Peyer's patch (tissue), 4 donors: ENCODE results near the gene FCGBP.

Experiments
- CTCF ChIP-seq, 6 experiments: fragments of 450-650 bp in 4 of 6; fragments of 200-600 bp in 2 of 6; sonication (generic) in 1 of 6; IDR thresholded peaks; one replicate each; pipeline ENCODE4 v1.5.1; 2017 to 2019; ENCODE audit warnings: antibody characterized with exemption in 6 of 6, mild to moderate bottlenecking in 3 of 6, moderate library complexity in 1 of 6
- POLR2A ChIP-seq, 2 donors: fragments of 450-650 bp; IDR thresholded peaks; one replicate each; pipeline ENCODE4 v1.5.1; 2017; ENCODE audit warnings: antibody characterized with exemption in 2 of 2, mild to moderate bottlenecking in 2 of 2, moderate library complexity in 2 of 2

- no peak for TF ChIP-seq CTCF (IDR thresholded peaks at IDR 0.05)
- TF ChIP-seq POLR2A (IDR thresholded peaks at IDR 0.05), result no peak
Measured at GRCh38 chr19:39936622-39937021, 2.2 kb upstream of the FCGBP start.
